Ammon's horn (tissue), 1 donor: ENCODE measurements around the gene DNAJC12.
A peak's percentile ranks its signal among the peaks of the same experiment; 100 is the strongest.
"Not testable (repeated sequence)": the region's sequence is repeated elsewhere in the genome, so short reads cannot be mapped to it uniquely, and the experiment has no call there.

Source experiments
- DNase-seq: peaks from one replicate; pipeline ENCODE4 v3.0.0-alpha.2; 2016; ENCODE audit warnings: low spot score

The DNAJC12 gene

DNA sequence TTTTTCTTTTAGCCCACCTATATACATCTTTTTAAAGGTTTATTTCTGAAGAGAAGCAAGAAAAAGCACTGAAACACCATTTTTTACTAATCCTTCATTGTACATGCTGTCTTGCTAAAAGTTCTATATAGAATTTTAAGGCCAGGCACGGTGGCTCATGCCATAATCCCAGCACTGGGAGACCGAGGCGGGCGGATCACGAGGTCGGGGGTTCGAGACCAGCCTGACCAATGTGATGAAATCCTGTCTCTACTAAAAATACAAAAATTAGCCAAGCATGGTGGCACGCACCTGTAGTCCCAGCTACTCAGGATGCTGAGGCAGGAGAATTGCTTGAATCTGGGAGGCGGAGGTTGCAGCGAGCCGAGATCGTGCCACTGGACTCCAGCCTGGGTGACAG is 1.5 kb upstream of the DNAJC12 start:
- not testable (repeated sequence) for DNase-seq

DNA sequence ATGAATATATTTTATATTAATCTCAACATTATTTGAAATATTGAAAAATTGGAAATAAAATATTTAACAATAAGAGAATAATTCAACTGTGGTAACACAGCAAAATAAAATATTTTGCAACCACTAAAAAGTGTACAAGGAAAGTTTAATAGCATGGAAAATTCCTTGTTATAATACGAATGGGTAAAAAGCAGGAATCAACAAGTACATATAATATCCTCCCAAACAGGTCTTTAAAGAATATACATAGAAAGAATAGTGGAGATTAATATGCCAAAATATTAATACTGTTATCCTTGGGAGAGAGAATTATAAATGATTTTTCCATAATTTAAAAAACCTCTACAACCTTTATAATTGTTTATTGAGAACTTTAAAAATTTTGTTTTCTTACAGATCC is 1.0 kb downstream of the DNAJC12 start:
- DNase-seq = no peak

DNA sequence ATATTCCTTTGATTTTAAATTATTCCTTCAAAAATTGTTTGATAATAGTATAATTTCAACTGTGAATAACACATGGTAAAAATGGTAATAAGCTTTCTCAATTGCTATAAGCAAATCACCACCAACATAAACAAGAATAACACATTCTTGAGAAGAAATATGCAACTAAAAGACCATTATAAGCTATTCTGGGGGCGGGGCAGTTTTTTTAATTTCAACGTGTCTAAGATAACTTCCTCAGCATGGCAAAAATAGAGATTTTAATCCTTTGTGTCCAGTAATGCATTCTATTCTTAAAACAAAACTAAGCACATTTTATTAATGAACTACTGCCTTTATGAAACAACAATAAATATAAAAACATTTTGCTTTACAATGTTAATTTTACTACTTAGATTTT is 1.5 kb downstream of the DNAJC12 start:
- no peak for DNase-seq

DNA sequence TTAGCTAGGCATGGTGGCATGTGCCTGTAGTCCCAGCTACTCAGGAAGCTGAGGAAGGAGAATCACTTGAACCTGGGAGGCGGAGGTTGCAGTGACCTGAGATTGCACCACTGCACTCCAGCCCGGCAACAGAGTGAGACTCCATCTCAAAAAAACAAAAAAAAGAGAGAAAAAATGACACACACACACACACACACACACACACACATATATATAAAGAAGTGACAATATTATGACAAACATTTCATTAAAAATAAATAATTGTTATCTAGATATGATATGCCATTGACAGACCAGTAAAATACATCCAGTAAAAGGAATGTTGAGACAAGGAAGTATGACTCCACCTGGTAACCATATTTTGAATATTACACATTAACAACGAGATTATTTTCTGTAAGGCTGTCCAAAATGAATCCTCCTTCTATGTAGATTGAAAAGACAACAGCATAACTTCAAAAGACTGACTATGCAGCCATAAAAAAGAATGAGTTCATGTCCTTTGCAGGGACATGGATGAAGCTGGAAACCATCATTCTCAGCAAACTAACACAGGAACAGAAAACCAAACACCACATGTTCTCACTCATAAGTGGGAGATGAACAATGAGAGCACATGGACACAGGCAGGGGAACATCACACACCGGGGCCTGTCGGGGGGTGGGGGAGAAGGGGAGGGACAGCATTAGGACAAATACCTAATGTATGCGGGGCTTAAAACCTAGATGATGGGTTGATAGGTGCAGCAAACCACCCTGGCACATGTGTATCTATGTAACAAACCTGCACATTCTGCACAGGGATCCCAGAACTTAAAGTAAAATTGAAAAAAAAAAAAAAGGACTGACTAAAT is 2.2 kb downstream of the DNAJC12 start:
- DNase-seq = not testable (repeated sequence)

- DNase-seq = no peak
These were observed 3.6 kb downstream of the DNAJC12 start for GRCh38 chr10:67834375-67834774.

DNA sequence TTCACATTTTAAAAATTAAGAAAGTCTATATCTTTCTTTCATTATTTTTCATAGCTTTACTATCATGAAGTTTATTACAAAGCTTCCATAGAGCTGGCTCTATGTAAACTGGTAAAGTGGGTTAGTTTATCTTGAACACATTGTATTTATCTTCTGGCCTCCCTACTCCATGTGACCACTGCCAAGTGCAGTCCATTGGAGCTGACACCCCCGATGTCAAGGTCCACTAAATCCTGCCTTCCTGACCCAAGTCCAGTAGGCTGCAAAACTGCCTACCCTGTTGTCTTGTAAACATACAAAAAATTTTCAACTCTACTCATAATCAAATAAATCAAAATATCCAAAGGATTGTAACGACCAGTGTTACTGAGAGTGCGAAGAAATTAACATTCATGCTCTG is 10.2 kb downstream of the DNAJC12 start:
- no peak for DNase-seq

- DNase-seq = no peak
These were observed 18.2 kb downstream of the DNAJC12 start for GRCh38 chr10:67819768-67820204.

- no peak for DNase-seq
These were observed 19.7 kb downstream of the DNAJC12 start for GRCh38 chr10:67818323-67818722.

DNA sequence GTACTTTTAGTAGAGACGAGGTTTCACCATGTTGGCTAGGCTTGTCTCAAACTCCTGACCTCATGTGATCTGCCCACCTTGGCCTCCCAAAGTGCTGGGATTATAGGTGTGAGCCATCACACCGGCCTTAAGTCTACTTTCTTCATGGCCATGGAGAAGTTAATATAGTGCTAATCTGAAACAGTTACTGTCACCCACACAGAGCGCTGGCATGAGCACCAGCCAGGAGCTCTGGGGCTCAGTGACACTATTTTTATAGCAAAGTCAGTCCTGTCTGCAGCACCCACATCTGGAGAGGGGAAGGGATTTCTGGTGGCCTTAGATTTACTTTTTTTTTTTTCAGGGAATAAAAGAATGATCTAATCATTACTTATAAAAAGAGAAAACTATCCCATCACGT is 21.3 kb downstream of the DNAJC12 start:
- no peak for DNase-seq

- no peak for DNase-seq
These were observed 22.4 kb downstream of the DNAJC12 start for GRCh38 chr10:67815571-67816059.

DNA sequence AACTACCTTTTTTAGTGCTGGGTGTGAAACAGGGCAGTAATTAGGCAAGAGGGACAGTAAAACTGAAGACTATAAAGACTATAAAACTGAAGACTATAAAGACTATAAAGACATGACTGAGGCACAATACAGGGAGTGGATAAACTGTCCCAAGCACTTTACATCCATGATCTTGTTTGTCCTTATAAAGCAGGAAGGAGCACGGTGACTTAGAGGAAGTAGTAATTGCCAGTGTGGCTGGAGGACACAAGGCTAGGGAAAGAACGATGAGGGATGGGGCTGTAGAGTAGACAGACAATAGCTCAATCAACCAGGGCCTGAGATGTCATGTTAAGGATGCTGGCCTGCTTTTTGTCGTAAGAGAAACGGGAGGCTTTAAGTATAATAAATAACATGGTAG is 26.0 kb downstream of the DNAJC12 start:
- DNase-seq = no peak

- no peak for DNase-seq
These were observed 28.9 kb downstream of the DNAJC12 start for GRCh38 chr10:67809107-67809506.

- DNase-seq = no peak
These were observed 29.3 kb downstream of the DNAJC12 start for GRCh38 chr10:67808704-67809103.

- no peak for DNase-seq
These were observed 30.0 kb downstream of the DNAJC12 start for GRCh38 chr10:67807855-67808456.

GRCh38 chr10:67804395-67804678 is 33.7 kb downstream of the DNAJC12 start:
- no peak for DNase-seq

- no peak for DNase-seq
These were observed 34.2 kb downstream of the DNAJC12 start for GRCh38 chr10:67803588-67804394.

DNA sequence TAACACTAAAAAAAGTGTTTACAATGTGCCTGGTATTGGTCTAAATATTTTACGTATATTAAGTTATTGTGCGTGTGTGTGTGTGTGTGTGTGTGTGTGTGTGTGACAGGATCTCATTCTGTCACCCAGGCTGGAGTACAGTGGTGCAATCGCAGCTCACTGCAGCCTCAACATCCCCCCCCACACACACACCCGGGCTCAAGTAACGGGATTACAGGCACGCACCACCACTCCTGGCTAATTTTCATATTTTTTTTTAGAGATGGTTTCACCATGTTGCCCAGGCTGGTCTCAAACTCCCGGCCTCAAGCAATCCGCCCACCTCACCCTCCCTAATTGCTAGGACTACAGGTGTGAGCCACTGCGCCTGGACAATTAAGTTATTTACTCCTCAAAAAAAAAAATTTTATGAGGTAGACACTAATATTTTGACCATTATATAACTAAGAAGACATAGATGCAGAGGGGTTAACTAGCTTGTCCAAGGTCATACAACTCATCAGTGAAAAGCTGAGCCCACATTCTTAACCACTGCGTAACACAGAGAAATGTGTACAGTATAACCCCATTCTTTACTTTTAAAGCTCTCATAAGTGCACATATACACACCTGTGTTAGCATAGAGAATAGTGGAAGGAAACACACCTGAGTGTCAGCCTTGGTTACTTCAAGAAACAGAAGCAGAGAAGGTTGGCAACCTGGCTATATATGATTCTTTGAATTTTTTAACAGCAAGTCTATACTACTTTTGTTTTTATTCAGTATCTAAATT is 35.0 kb downstream of the DNAJC12 start:
- DNase-seq = no peak

DNA sequence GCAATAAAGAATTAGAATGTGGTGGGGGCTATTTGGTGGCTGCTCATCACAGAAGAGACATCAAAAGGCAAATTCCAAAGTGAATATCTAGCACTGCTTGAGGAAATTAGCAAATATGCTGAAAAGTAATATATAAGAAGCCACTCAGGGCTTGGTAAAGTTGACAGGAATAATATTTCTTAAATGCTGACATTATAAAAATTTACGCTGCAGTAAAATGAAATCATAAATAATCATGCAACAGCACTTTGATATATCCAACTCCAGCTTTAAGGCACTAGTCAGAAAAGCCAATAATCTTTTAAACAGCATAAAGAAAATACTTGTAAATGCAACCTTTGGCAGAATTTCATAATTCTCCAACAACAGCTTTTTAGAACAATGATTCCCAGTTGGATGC is 36.9 kb downstream of the DNAJC12 start:
- DNase-seq = no peak

DNA sequence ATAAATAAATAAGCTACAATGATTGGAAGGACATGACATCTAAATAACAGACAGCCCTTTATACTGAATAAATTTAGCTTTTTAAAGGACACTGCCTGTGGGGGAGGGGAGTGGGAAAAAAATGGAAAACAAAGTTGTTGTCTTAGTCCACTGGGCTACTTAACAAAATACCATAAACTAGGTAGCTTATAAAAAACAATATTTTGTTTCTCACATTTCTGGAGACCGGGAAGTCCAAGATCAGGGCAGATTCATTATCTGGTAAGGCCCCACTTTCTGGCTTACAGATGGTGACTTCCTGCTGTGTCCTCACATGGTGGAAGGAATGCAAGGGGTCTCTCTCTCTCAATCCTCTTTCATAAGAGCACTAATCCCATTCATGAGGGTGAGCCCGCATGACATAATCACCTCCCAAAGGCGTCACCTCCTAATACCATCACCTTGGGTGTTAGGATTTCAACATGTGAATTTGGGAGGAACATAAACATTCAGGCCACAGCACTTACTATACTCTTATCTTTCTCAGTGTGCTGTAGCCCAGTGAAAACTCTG is 43.0 kb downstream of the DNAJC12 start:
- DNase-seq = no peak

DNA sequence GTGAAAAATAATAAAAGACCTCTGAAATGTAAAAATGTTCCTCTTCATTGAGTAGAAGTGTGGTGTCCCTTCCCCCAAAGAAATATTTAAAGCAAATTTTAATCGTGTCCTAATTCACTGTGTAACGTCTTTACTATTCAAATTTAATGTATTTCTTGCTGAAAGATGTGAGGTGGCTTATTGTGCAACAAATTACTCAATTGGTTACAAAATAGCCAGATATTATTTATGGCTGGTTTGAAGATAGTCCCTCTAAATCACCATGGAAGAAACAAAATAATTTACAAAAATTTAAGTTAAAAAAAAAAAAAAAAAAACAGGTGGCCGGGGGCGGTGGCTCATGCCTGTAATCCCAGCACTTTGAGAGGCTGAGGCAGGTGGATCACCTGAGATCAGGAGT is 43.7 kb downstream of the DNAJC12 start:
- DNase-seq = no peak

DNA sequence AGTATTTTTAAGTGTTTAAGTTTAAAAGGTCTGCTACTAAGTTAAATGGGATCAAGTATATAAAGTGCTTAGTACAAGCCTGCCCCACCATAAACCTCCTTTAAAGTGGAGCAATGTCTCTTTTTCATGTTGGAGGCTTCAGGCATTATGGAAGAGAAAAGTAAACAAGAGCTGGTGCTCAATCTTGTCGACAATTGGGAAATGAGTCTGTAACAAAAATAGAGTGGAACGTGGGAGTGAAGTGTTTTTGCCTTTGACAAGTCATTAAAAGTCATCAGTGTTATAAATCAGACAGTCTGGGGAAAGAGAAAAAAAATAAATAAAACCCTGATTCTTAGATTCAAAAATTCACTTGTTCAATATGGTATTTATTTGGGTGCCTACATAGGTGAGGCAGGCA is 44.7 kb downstream of the DNAJC12 start:
- peak; percentile 37 for DNase-seq

- no peak for DNase-seq
These were observed 45.3 kb downstream of the DNAJC12 start for GRCh38 chr10:67792653-67793052.
